ENCODE measurements around the gene LUC7L2.
"Not testable (repeated sequence)": the region's sequence is repeated elsewhere in the genome, so short reads cannot be mapped to it uniquely, and the experiment has no call there.

The LUC7L2 gene

GRCh38 chr7:139355320-139355719 lies 4.4 kb upstream of the LUC7L2 start:
- no peak for DNase-seq (ENCODE audit: low read depth in 3 of 3)

DNA sequence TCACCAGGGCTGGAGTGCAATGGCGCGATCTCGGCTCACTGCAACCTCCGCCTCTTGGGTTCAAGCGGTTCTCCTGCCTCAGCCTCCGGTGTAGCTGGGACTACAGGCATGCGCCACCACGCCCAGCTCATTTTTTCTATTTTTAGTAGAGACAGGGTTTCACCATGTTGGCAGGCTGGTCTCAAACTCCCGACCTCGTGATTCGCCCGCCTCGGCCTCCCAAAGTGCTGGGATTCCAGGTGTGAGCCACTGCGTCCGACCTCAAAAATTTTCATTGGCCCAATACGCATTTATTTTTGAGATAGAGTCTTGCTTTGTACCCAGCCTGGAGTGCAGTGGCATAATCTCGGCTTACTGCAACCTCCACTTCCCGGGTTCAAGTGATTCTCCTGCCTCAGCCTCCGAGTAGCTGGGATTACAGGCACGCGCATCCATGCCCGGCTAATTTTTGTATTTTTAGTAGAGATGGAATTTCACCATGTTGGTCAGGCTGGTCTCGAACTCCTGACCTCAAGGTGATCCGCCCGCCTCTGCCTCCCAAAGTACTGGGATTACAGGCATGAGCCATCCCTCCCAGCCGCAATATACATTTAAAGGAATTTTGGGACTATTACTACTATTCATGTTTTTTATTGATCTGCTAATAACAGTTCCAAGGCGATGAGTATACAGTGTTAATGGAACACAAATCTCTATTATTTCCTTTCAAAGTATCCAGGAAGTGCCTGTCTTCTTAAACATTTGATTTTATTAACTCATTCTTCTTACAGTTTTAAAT lies 1.8 kb upstream of the LUC7L2 start:
- DNase-seq (ENCODE audit: low read depth in 3 of 3), result not testable (repeated sequence)

DNA sequence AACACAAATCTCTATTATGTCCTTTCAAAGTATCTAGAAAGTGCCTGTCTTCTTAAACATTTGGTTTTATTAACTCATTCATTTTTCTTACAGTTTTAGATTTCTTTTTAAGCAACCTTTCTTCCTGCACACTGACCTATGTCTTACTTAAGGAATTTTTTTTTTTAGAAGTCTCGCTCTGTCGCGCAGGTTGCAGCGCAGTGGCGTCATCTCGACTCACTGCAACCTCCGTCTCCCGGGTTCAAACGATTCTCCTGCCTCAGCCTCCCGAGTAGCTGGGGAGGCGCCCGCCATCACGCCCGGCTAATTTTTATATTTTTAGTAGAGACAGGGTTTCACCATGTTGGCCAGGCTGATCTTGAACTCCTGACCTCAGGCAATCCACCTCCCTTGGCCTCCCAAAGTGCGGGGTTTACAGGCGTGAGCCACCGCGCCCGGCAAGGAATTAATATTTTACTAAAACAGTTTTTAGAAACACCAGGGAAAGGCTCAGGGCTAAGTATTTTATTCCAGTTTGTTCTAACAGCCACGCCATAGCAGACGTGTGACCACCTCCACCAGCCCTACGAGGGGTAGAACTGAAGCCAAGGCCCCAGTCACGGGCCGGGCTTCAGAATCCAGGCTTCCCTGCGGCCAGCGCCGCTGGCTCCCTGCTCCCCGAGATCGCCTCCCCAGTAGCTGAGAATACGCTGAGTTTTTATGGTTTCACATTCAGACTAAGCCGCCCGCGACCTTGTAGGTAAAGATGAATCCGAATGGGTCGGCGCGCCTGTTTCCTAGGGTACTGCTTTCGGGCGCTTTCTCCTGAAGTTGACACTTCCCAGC lies 941 bp upstream of the LUC7L2 start:
- no peak for DNase-seq (ENCODE audit: low read depth in 3 of 3)

DNA sequence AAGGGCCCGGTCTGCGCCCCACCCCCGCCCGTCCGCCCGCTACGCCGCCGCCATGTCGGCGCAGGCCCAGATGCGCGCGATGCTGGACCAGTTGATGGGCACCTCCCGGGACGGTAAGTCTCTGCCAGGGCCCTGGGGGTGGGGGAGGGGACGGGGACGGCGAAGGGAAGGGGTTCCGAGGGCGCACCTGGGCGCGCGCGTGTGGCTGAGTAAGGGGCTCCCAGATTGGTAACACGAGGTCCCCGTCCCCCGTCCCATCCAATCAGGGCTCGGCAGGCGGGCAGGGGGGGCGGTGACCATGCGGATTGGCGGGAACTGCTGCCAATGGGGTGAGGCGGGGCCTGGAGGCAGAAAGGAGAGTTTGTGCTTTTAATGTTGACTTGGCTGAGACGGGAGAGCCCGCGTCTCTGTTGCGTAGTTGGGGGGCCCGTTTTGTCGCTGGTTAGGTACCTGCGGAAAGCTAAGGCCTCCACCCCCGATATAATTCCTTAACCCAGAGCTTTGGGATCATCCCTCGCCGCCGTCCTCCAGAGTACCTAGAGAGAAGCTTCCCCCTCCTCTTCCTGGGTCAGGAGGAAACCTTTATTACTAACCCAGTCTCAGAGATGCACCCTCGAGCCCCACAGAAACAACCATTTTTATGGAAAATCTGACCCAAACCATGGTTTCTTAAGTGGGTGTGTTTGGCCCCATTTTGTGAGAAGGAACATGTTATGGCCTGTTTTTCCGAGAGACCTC lies 685 bp downstream of the LUC7L2 start:
- DNase-seq (ENCODE audit: low read depth in 3 of 3), result peak; percentile 97 to 98 (median 98)

- no peak for DNase-seq (ENCODE audit: low read depth in 3 of 3)
Observed at GRCh38 chr7:139360948-139361307, 1.2 kb downstream of the LUC7L2 start.

DNA sequence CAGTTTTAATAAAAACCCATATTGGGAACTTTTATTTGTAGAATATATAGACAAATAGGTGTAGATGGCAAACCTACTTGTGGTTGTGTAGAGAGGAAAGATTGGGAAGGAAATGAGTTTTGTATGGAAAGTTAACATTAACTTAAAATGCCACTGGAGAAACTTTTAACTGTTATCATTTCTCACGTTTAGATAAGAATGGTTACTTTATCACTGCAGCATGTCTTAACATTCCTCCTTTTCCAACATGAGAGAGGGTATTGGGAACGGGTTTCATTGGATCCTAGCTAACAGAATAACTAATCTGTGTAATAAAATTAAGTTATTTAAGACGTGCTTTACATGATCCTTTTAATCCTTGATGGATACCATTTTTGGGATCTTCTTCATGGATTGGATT lies 1.8 kb downstream of the LUC7L2 start:
- no peak for DNase-seq (ENCODE audit: low read depth in 3 of 3)

DNA sequence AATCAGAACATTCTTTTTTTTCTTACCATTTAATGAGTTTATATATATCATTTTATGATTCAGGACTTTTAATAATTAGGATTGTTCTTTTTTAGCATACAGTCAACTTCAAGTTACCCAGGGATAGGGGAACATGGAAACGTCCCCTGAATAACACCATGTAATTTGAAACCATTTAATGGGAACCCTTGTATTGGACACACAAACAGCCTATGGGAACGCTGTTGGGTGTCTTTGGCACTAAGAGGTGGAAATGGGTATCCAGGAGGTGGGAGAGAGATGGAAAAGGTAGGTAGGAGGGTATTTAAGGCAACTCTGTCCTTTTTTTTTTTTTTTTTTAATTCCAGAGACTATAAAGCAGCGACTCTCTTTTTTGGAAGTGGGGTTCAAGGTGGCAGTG lies 2.6 kb downstream of the LUC7L2 start:
- no peak for DNase-seq (ENCODE audit: low read depth in 3 of 3)

GRCh38 chr7:139362981-139363380 lies 3.3 kb downstream of the LUC7L2 start:
- no peak for DNase-seq (ENCODE audit: low read depth in 3 of 3)

- no peak for DNase-seq (ENCODE audit: low read depth in 3 of 3)
Observed at GRCh38 chr7:139365336-139365735, 5.6 kb downstream of the LUC7L2 start.

- DNase-seq (ENCODE audit: low read depth in 3 of 3), result no peak
Observed at GRCh38 chr7:139366400-139366799, 6.7 kb downstream of the LUC7L2 start.

GRCh38 chr7:139367438-139368155 lies 7.9 kb downstream of the LUC7L2 start:
- no peak for DNase-seq (ENCODE audit: low read depth in 3 of 3)

GRCh38 chr7:139370301-139370942 lies 10.7 kb downstream of the LUC7L2 start:
- DNase-seq (ENCODE audit: low read depth in 3 of 3), result no peak

DNA sequence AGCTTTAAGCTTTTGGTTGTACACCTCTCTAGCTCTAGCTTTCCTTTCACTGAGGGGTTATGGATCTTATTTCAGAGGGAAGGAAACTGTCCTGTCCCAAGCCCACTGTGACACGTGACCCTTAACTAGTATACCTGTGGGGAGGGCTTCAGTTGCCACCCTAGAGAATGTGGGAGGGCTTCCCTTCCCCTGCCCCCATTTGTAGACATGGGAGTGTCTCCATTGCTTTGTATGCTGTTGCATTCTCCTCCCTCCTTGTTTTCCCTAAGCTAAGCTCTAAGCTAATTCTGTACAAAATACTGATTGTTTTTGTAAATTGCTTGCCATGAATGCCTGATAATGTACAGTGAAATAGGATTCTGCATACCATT lies 11.2 kb downstream of the LUC7L2 start:
- DNase-seq (ENCODE audit: low read depth in 3 of 3), result no peak

GRCh38 chr7:139374246-139374645 lies 14.6 kb downstream of the LUC7L2 start:
- DNase-seq (ENCODE audit: low read depth in 3 of 3), result no peak

- DNase-seq (ENCODE audit: low read depth in 3 of 3), result no peak
Observed at GRCh38 chr7:139382439-139382838, 22.7 kb downstream of the LUC7L2 start.

GRCh38 chr7:139384611-139385010 lies 24.9 kb downstream of the LUC7L2 start:
- DNase-seq (ENCODE audit: low read depth in 3 of 3), result no peak

DNA sequence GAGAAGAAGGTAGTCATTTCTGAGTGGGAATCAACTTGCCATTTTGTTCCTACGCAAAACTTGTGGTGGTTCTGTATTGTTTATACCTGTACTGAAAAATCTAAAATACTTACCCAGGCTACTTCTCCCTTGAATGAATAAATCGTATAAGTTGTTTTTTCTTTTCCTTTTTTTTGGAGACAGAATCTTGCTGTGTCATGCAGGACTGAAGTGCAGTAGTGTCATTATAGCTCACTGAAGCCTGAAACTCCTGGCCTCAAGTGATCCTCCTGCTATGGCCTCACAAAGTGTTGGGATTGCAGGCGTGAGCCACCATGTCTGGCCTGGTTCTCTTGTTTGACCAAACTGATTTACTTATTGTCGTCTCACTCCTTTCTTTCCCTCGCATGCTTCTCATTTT lies 27.9 kb downstream of the LUC7L2 start:
- no peak for DNase-seq (ENCODE audit: low read depth in 3 of 3)

- DNase-seq (ENCODE audit: low read depth in 3 of 3), result no peak
Observed at GRCh38 chr7:139389091-139389490, 29.4 kb downstream of the LUC7L2 start.

- DNase-seq (ENCODE audit: low read depth in 3 of 3), result no peak
Observed at GRCh38 chr7:139389774-139390173, 30.1 kb downstream of the LUC7L2 start.

GRCh38 chr7:139393621-139394211 lies 34.0 kb downstream of the LUC7L2 start:
- no peak for DNase-seq (ENCODE audit: low read depth in 3 of 3)

- no peak for DNase-seq (ENCODE audit: low read depth in 3 of 3)
Observed at GRCh38 chr7:139394540-139394939, 34.8 kb downstream of the LUC7L2 start.
